Measurements from ENCODE around the gene PANX3. TPM values are rescaled to one million over a fixed set of nuclear protein-coding genes. Genes with fewer than 3 reads are reported as not detected.
"Not testable (repeated sequence)": the region's sequence is repeated elsewhere in the genome, so short reads cannot be mapped to it uniquely, and the experiment has no call there.

The PANX3 gene
- total RNA-seq, 2 experiments from 2014 or later = not detected

DNA sequence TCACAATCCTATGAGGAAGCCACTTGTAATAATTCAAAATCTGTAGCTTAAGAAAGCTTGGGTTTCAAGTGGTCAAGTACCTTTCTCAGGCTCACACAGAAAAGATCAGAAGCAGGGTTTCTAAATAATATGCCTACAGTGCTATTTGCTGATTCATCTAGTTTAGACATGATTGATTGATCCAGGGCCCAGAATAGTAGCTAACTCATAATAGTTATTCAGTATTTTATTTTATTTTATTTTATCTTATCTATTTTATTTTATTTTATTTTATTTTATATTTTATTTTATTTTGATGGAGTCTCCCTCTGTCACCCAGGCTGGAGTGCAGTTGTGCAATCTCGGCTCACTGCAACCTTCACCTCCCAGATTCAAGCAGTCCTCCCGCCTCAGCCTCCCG lies 15.9 kb upstream of the PANX3 start:
- ChIA-PET CTCF (interaction anchor here (2.1 kb wide), 1 partner anchor 10 kb away, joined by 9 read pairs; no protein-coding TSS in a partner anchor), POLR2A (no interaction called here)
- Mint-ChIP-seq H3K27ac (no peak overlapping the region), H3K4me3 (no peak overlapping the region), H3K36me3 (no peaks in the 10 kb centered on the region), H3K4me1 (ENCODE audit: low read depth) (no peaks in the 10 kb centered on the region), H3K9me3 (no peaks in the 10 kb centered on the region), H3K27me3 (peaks cover 12% of the 10 kb centered on the region)
- intact Hi-C loops (cut with micrococcal nuclease) = no loop called here
- DNase-seq = no peak

DNA sequence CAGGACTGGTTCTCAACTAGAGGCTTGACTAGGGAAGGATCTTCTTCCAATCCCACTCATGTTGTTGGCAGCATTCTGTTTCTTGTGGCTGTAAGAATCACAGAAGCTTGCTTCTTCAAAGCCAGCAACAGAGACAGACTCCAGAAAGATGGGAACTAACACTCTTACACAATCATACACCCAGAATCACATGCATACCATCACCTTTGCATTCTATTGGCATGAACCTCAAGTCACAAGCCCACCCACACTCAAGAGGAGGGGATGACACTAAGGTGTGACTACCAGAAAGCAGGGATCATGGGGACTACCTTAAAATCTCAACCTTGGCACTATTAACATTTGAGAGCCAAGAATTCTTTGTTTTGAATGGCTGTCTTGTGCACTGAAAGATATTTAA lies 13.6 kb upstream of the PANX3 start:
- no peaks in the 10 kb centered on the region for H3K36me3 Mint-ChIP-seq
- no peaks in the 10 kb centered on the region for H3K9me3 Mint-ChIP-seq
- H3K27me3 Mint-ChIP-seq = peaks cover 16% of the 10 kb centered on the region
- H3K27ac Mint-ChIP-seq = no peak overlapping the region
- intact Hi-C loops (cut with micrococcal nuclease) = no loop called here
- ChIA-PET CTCF (no interaction called here), POLR2A (no interaction called here)
- no peak for DNase-seq
- H3K4me1 Mint-ChIP-seq (ENCODE audit: low read depth) = no peaks in the 10 kb centered on the region
- no peak overlapping the region for H3K4me3 Mint-ChIP-seq

DNA sequence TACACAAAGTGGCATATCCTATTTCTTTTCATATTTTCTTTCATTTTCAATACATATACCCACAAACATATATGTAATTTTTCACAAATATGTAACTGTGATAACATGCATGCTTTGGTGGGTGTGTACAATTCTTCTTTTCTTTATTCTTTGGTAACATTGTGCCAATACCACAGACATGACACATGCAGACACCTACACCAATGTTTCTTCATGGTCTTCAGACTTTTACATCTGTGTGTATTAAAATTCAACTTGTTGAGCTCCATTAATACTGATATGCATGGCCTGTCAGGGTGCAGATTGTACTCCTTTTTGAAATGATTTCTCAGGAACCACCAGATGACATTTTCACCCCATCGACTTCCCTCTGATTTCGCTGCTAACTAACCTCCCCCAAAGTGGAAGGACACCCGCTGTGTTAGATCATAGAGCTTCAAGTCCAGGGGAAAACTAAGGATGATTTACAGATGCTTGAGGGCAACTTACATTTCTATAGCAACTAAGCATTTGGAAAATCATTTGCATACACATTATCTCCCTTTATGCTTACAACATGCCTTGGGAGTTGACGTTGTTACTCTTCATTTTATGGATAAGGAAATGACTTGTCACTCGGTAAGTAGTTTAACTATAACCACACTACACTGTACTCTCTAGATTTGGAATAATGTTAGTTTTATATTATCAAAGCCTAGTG lies 10.5 kb upstream of the PANX3 start:
- no peak for DNase-seq
- H3K36me3 Mint-ChIP-seq = no peaks in the 10 kb centered on the region
- H3K4me1 Mint-ChIP-seq (ENCODE audit: low read depth) = no peaks in the 10 kb centered on the region
- POLR2A ChIA-PET = interaction anchor here (0.6 kb wide), 1 partner anchor 349 kb away, joined by 3 read pairs; no protein-coding TSS in a partner anchor
- no peaks in the 10 kb centered on the region for H3K9me3 Mint-ChIP-seq
- CTCF ChIA-PET = no interaction called here
- peaks cover 14% of the 10 kb centered on the region for H3K27me3 Mint-ChIP-seq
- no peak overlapping the region for H3K27ac Mint-ChIP-seq
- H3K4me3 Mint-ChIP-seq = no peak overlapping the region
- intact Hi-C loops (cut with micrococcal nuclease) = no loop called here

DNA sequence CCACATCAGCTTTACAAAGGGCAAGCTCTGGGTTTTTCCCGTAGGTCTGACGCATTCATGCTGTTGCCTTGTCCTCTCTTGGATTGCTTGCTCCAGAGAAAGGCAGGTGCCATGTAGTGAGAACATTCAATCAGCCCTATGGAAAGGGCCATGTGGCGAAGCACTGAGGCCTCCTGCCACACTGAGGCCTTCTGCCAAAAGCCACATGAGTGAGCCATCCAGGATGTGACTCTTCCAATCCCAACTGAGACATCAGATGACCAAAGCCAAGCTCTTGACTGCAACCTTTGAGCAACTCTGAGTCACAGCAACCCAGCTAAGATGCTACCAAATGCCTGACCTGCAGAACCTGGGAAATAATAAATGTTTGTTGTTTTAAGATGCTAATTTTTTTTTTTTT lies 9.0 kb upstream of the PANX3 start:
- CTCF ChIA-PET = interaction anchor here (0.6 kb wide), 1 partner anchor 14 kb away, joined by 4 read pairs; no protein-coding TSS in a partner anchor

DNA sequence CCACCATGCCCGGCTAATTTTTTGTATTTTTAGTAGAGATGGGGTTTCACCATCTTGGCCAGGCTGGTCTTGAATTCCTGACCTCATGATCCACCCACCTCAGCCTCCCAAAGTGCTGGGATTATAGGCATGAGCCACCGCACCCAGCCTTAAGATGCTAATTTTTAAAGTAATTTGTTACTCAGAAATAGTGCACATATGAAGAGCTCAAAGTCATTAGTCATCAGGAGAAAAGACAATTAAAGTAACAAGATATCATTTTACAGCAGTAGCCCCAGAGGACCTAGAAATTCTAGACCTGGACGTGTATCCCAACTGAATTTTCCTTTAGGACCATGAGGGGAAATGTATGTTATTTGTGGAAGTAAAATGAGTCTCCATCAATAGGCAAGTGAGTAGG lies 8.5 kb upstream of the PANX3 start:
- H3K27ac Mint-ChIP-seq; POLR2A ChIA-PET; H3K4me3 Mint-ChIP-seq; H3K9me3 Mint-ChIP-seq; H3K36me3 Mint-ChIP-seq; intact Hi-C loops (cut with micrococcal nuclease); H3K4me1 Mint-ChIP-seq (ENCODE audit: low read depth); H3K27me3 Mint-ChIP-seq; CTCF ChIA-PET; DNase-seq: not testable (repeated sequence)

More for the DNA sequence above, 9.0 kb upstream of the PANX3 start:
- POLR2A ChIA-PET = no interaction called here
- H3K4me3 Mint-ChIP-seq = no peak overlapping the region
- no peaks in the 10 kb centered on the region for H3K4me1 Mint-ChIP-seq (ENCODE audit: low read depth)
- intact Hi-C loops (cut with micrococcal nuclease) = no loop called here
- H3K27ac Mint-ChIP-seq = no peak overlapping the region
- DNase-seq = no peak
- no peaks in the 10 kb centered on the region for H3K36me3 Mint-ChIP-seq
- H3K27me3 Mint-ChIP-seq = peaks cover 11% of the 10 kb centered on the region
- H3K9me3 Mint-ChIP-seq = no peaks in the 10 kb centered on the region

DNA sequence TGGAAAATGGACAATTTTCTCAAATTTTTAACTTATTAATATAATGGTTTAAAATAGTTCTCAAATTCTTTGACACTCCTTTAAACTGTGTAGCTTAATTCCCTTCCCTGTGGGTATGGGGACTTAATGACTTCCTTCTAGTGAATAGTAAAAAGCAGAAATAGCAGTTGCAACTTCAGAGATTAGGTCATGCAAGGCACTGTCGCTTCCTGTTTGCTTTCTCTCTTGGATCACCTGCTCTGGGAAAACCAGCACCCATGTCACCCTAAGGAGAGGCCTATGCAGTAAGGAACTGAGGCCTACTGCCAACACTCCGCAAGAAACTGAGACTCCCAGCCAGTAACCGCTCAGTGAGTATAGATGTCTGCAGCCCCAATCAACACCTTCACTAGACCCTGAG lies 5.5 kb upstream of the PANX3 start:
- POLR2A ChIA-PET = no interaction called here
- H3K27ac Mint-ChIP-seq = no peak overlapping the region
- no peak for DNase-seq
- no peaks in the 10 kb centered on the region for H3K4me1 Mint-ChIP-seq (ENCODE audit: low read depth)
- intact Hi-C loops (cut with micrococcal nuclease) = no loop called here
- no peaks in the 10 kb centered on the region for H3K36me3 Mint-ChIP-seq
- H3K4me3 Mint-ChIP-seq = no peak overlapping the region
- H3K9me3 Mint-ChIP-seq = no peaks in the 10 kb centered on the region
- CTCF ChIA-PET = no interaction called here
- peaks cover 2% of the 10 kb centered on the region for H3K27me3 Mint-ChIP-seq

DNA sequence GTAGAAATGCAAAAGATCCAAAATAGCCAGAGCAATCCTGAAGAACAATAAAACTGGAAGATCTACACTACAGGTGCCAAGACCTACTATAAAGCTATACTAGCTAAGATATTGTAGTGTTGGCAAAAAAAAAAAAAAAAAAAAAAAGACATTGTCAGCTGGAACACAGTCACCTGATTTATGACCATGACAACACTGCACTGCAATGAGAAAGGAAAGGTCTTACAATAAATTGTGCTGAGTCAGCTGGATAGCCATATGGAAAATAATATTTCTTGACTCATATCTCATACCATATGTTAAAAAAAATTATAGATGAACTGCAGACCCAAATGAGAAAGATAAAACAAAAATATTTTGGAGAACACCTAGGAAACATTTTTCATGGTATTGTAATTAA lies 3.1 kb upstream of the PANX3 start:
- H3K36me3 Mint-ChIP-seq = no peaks in the 10 kb centered on the region
- no peaks in the 10 kb centered on the region for H3K27me3 Mint-ChIP-seq
- H3K9me3 Mint-ChIP-seq = no peaks in the 10 kb centered on the region
- ChIA-PET CTCF (no interaction called here), POLR2A (no interaction called here)
- H3K4me1 Mint-ChIP-seq (ENCODE audit: low read depth) = peaks cover 6% of the 10 kb centered on the region
- no peak overlapping the region for H3K27ac Mint-ChIP-seq
- DNase-seq = no peak
- no peak overlapping the region for H3K4me3 Mint-ChIP-seq
- intact Hi-C loops (cut with micrococcal nuclease) = no loop called here

DNA sequence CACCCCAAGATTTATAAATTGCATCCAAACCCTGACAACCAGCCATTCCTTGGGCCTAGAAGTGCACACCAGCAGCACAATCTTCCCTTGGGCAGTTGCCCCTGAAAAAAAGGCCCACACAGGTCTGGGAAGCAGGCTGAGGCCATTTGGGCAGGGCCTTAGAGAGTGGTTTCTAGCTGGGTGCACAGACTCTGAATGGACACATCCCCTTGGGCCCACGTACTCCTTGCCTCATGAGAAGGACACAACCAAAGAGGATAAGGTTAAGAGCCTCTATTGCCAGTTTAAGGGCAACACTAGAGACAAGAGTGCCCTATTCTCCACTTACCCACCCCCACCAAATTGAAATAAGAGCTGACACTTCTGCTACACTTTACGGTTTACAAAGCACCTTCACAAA lies 933 bp upstream of the PANX3 start:
- no peak overlapping the region for H3K27ac Mint-ChIP-seq
- H3K4me3 Mint-ChIP-seq = no peak overlapping the region
- intact Hi-C loops (cut with micrococcal nuclease) = no loop called here
- no peaks in the 10 kb centered on the region for H3K36me3 Mint-ChIP-seq
- no peaks in the 10 kb centered on the region for H3K9me3 Mint-ChIP-seq
- ChIA-PET POLR2A (no interaction called here), CTCF (interaction anchor here (1.4 kb wide), 2 partner anchors 24 to 59 kb away, joined by 3 to 4 read pairs; no protein-coding TSS in a partner anchor)
- H3K4me1 Mint-ChIP-seq (ENCODE audit: low read depth) = peaks cover 6% of the 10 kb centered on the region
- H3K27me3 Mint-ChIP-seq = peaks cover 3% of the 10 kb centered on the region
- no peak for DNase-seq

DNA sequence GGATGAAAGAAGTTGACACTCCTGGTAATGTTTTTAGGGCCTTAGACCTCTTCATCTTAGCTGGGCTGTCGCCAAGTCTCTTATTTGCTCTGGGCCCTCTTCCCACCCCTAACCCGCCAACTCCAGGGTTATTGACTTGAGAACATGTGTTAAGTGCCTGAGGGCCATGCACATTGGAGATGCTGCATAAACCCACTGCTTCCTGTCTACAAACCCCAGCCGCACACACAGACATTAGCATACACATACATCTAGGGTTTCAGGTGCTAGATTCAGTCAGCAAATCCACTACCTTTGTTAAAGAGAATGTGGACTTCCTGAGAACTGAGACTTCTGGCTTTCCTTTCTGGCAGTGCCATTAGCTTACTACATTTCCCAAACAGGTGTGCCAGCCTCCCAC lies 817 bp downstream of the PANX3 start:
- no peaks in the 10 kb centered on the region for H3K9me3 Mint-ChIP-seq
- H3K36me3 Mint-ChIP-seq = no peaks in the 10 kb centered on the region
- peaks cover 6% of the 10 kb centered on the region for H3K4me1 Mint-ChIP-seq (ENCODE audit: low read depth)
- ChIA-PET CTCF (no interaction called here), POLR2A (no interaction called here)
- peak; percentile 45 for DNase-seq
- intact Hi-C loops (cut with micrococcal nuclease) = no loop called here
- peaks cover 4% of the 10 kb centered on the region for H3K27me3 Mint-ChIP-seq
- no peak overlapping the region for H3K27ac Mint-ChIP-seq
- no peak overlapping the region for H3K4me3 Mint-ChIP-seq

DNA sequence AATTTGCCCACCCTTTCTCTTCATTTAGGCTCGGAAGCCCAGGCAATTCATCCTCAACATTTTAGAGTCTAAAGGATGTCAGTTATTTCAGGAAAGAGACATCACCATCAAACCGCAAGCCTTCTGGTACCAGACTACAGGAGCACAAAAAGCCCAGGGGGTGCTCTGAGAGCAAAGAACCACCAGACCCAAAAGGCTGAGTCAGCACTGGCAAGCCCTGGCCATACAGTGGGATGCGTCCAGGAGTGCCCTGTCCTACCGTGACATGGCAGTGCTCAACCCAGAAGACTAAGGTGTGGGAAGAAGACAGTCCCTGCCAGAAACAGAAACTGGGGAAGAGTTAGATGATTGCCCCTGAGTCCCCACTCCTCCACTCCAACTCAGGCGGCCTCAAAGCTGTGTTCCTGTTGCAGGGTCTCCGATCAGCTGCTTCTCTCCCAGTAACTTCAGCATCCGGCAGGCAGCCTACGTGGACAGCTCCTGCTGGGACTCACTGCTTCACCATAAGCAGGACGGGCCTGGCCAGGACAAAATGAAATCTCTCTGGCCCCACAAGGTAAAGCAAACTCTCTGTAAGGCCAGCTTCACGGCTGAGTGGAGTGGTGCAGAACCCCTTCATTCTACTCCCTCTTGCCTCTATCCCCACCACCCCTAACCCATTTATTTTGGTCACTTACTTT lies 1.5 kb downstream of the PANX3 start:
- Mint-ChIP-seq H3K9me3 (no peaks in the 10 kb centered on the region), H3K4me1 (ENCODE audit: low read depth) (peaks cover 6% of the 10 kb centered on the region), H3K36me3 (no peaks in the 10 kb centered on the region), H3K27me3 (peaks cover 7% of the 10 kb centered on the region), H3K4me3 (no peak overlapping the region), H3K27ac (no peak overlapping the region)
- CTCF ChIA-PET = no interaction called here
- intact Hi-C loops (cut with micrococcal nuclease) = no loop called here
- DNase-seq = no peak
- POLR2A ChIA-PET = no interaction called here

DNA sequence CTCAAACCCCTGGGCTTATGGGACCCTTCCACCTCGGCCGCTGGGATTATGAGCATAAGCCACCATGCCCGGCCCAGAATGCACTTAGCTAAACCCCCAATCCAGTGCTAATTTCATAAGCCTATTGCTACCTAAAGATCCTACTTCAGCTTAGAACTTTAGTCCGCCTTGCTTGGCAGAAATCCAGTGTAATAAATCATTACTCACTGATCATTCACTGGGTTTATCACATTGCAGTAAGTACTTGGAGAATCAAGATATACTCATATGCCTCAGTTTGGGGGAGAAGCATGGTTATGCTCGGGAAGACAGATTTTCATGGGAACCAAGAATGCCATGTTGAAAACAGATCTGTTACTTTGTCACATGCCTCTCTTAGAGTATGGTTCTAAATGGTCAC lies 7.6 kb downstream of the PANX3 start:
- H3K9me3 Mint-ChIP-seq = no peaks in the 10 kb centered on the region
- DNase-seq = no peak
- H3K27me3 Mint-ChIP-seq = peaks cover 8% of the 10 kb centered on the region
- intact Hi-C loops (cut with micrococcal nuclease) = no loop called here
- ChIA-PET CTCF (no interaction called here), POLR2A (no interaction called here)
- H3K4me3 Mint-ChIP-seq = no peak overlapping the region
- H3K36me3 Mint-ChIP-seq = no peaks in the 10 kb centered on the region
- no peak overlapping the region for H3K27ac Mint-ChIP-seq
- peaks cover 4% of the 10 kb centered on the region for H3K4me1 Mint-ChIP-seq (ENCODE audit: low read depth)

DNA sequence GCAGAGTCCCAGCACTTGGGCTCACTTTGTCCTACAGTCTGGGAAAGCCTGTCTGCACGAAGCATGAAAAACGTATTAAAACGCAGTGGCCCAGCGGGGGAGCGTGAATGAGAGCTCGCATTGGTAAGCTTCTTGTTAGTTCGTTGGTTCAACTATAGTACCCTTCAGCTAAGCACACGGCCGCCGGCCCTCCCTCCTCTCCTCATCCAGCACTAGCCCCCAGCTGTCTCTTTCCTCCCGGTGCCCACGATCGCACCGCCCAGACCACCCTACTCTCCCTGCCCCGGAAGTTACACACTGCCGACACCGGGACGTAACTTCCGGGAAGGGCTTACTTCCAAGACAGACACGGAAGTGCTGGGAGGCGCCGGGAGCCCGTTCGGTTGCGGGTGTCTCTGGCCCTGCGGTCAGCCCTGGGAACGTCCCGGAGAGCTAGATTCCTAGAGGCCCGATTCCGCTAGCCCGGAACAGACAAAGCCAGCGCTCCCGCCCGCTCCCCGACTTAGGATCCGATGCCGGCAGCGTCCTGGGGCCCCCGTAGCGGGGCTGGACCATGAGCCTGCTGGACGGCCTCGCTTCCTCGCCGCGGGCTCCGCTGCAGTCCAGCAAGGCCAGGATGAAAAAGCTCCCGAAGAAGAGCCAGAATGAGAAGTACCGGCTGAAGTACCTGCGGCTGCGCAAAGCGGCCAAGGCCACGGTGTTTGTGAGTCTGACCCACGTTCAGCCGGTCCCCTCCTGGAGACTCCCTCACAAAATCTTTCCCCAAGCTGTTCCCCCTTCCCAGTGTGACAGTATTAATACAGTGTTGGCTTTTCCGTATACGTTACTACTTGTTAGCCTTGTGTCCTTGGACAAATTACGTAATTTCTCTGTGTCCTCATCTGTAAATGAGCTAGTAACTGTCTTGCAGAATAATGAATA lies 11.6 kb downstream of the PANX3 start, which contains the start of gene TBRG1:
TSS of gene TBRG1 (plus strand) at position 334 of the 921 bp plus-strand sequence. CDS start at position 554, 220 bp downstream.
- Mint-ChIP-seq H3K27ac (peak within 1 kb of the TSS; percentile 93), H3K4me1 (ENCODE audit: low read depth) (peaks cover 28% of the 10 kb centered on the region), H3K27me3 (peaks cover 2% of the 10 kb centered on the region), H3K36me3 (peaks cover 20% of the 10 kb centered on the region), H3K9me3 (no peaks in the 10 kb centered on the region), H3K4me3 (peak within 1 kb of the TSS; percentile 85)
- CTCF ChIA-PET = interaction anchor here (0.7 to 1.6 kb wide), 6 partner anchors 21 to 254 kb away, joined by 3 to 9 read pairs (median 4); partner anchors contain the start of genes MSANTD2 and NRGN
- DNase-seq = peak; percentile 87
- intact Hi-C loops (cut with micrococcal nuclease) = loop anchor here (1.0 to 5.0 kb wide), 5 partner anchors 50 to 330 kb away; partner anchors contain the start of genes CCDC15, SIAE and SPA17
- POLR2A ChIA-PET = interaction anchor here (0.8 to 2.4 kb wide), 3 partner anchors 50 to 947 kb away, joined by 3 to 16 read pairs (median 3); partner anchors contain the start of genes EI24, MSANTD2 and SIAE

Measured in activated CD4-positive, alpha-beta memory T cell treated with anti-CD3 and anti-CD28 coated beads for 36 hours (primary cell).